ENCODE results near the gene BLM.

The BLM gene

DNA sequence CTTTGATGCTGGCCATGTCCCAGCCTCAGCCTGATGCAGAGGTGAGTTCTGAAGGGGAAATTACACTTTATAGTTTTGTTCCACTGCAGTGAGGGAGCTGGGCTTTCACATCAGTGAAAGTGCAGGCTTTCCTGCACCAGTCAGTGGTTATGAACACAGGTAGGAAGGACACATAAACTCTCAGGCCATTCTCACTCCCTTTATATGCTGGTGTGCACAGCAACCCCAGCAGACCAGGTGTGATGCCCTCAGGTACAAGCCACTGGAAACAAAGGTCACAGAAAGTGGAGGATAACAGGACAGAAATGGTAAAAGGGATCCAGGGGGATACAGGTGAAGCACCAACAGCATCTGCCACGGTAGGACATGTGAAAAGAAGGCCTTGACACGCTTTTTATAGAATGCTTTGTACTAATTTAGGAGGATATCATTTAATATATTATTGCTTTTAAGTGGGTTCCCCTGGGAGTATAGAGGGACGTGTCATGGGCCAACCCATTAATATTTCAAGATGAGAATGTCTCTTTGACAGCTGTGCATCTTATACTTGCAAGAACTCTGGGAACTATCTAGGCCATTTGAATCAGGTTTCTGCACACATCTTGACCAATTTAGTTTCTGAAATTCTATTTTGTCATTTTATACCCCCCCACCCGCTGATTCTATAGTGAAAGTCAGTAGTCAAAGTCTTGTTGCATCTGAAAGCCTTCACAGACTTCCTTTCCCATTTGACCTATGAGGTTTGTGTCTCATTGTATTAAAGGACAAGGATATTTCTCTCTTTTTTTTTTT lies 25.0 kb upstream of the BLM start:
- DNase-seq: no peak

DNA sequence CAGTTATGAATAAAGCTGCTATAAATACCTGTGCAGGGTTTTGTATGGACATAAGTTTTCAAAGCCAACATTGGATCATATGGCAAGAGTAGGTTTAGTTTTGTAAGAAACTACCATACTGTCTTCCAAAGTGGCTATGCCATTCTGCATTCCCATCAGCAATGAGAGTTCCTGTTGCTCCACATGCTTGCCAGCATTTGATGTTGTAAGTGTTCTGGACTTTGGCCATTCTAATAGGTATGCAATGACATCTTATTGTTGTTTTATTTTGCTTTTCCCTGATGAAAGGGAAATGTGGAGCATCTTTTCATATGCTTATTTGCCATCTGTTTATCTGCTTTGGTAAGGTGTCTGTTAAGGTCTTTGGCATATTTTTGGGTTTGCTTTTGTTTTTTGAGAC lies 22.2 kb upstream of the BLM start:
- no peak for DNase-seq

DNA sequence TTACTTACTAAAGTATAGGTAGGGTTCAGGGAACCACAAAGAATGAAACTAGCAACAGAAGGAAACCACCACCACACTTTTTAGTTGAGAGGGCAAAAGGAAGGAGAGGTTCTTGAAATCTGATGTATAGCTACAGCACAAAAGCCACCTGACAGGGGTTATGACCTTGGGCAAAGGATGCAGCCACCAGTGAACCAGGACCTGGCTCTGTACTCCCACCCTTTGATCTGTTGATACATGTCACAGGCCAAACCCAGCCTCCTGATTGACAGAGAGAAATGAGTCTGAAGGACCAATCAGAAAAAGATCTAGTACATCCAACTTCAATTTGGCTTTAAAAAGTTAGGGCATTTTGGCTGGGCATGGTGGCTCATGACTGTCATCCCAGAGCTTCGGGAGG lies 20.0 kb upstream of the BLM start:
- DNase-seq: no peak

DNA sequence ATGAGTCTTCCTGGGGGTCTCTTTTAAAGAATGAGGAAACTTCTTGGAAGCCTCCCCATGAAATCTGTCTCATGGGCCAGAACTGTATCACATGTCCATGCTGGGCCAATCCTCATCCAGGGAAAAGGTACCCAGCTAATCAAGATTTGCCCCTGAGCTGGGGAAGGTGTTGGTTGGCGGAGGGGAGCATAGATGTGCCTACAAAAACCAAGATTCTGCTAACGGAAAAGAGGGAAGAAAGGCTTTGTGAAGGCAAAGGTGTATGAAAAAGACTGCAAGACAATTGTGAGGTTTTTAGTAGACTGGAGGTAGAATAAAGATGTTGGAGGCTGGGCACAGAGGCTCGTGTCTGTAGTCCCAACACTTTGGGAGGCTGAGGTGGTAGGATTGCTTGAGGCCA lies 18.5 kb upstream of the BLM start:
- no peak for DNase-seq

DNA sequence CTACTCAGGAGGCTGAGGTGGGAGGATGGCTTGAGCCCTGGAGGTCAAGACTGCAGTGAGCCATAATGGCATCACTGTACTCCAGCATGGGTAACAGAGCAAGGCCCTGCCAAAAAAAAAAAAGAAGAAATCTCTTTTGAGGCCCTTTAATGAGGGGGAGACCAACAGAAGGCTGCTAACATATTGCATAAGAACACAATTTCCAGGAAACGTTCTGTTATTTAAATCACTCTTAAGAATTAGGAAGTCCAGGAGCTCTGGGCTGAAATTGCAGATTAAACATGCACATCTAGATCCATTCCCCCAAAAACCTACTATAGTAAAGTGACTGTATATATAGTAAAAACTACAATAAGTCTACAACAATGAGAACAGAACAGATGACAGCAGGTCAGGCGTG lies 16.1 kb upstream of the BLM start:
- no peak for DNase-seq

DNA sequence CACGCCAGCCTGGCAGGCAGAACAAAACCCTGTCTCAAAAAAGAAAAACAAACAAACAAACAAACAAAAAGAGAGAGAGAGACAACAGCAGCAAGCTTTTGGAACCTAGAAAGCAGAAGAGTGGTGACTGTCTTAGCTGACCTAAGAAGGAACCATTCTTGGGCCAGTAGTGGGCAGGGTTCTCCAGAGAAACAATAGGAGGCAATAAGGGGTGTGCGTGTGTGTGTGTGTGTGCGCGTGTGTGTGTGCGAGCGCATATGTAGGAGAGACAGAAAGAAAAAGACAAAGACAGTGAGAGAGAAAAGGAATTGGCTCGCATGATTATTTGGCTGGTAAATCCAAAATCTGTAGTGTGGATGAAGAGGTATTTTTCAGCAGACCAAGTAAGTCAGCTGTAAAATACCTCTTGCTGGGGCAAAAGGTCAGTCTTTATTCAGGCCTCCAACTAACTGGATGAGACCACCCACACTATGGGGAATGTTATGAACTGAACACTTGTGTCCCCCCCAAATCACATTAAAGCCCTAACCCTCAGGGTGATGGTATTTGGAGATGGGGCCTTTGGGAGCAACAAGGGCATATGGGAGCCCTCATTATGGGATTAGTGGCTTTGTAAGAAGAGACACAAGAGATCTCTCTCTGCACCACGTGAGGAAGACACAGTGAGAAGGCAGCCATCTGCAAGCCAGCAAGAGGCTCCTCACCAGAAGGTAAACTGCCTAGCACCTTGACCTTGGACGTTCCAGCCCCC lies 15.1 kb upstream of the BLM start:
- no peak for DNase-seq

DNA sequence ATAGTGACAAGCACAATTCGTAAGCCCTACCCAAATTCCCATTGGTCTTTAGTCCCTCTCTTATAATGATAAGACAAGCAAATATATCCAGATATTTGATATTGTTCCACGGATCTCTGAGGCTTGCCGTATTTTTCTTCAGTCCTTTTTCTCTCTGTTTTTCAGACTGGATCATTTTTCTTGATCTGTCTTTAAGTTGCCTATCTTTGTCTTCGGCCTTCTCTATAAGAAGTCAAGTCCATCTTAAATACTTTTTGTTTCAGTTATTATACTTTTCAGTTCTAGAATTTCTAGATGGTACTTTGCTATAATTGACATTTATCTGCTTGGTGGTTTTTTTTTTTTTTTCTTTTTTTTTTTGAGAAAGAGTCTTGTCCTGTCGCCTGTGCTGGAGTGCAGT lies 13.7 kb upstream of the BLM start:
- no peak for DNase-seq

DNA sequence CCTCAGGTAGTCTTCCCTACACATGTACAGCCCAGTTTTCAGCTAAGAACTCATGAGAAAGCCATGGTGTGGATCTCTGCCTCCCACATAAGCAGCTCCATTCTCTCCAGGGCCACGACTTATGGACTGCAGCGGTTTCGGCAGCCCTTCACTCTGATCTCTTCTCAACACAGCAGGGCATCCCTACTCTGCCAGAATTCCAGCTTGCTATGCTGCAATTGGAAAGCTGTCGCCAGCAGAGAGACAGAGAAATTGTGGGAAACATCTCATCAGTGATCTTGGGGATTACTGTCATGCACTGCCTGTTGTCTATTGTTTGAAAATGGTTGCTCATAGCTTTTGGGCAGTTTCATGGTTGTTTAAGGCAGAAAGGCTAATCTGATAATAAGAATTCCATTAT lies 11.9 kb upstream of the BLM start:
- DNase-seq: no peak

DNA sequence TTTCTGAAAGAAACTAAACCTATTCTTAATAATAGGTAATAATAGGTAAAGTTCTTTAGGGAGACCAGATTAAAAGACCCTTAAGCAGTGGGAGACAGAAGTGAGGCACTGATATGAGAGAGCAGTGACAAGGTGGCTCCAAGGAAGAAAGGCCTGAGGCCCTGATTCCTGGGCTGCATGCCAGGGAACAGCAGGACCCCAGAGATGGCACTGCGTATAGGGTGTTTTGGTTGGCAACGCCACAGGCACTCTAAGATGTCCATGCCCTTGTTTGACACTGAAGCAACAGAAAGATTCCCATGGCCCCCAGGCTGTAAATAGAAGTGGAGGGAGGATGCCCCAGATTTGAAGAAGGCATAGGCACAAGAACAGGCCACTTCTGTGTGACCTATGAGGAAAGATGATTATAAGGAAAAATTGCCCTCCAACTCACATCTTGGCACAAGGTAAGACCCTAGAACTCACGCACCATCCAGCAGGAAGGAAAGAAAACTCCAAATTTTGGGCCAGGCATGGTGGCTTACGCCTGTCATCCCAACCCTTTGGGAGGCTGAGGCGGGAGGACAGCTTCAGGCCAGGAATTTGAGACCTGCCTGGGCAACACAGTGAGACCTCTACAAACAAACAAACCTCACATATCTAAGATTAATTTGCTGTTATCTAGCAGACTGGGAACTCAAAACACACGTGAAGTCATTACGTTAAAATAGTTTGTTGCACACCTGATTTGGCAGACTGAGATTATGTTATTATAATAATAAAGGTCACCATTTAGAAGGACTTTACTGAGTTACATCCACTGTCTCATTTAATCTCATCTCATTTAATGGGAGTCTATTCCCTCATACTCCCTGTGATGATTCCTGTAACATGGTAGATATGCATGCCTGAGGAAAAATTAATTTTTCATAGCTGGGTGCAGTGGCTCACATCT lies 10.5 kb upstream of the BLM start:
- no peak for DNase-seq

DNA sequence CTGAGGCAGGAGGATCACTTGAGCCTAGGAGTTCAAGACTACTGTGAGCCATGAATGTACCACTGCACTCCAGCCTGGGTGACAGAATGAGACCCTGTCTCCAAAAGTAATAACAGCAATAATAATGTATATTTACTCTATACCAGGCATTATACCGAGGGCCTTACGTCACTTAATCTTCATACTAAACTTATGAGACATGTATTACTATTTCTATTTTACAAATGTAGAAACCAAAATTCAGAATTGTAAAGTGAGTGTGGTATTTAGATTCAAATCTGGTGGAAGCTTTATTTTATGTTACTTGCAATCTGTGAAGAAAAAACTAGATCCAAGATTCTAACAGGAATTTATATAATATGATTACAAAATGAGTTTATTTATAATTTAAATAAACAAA lies 9.7 kb upstream of the BLM start:
- no peak for DNase-seq

DNA sequence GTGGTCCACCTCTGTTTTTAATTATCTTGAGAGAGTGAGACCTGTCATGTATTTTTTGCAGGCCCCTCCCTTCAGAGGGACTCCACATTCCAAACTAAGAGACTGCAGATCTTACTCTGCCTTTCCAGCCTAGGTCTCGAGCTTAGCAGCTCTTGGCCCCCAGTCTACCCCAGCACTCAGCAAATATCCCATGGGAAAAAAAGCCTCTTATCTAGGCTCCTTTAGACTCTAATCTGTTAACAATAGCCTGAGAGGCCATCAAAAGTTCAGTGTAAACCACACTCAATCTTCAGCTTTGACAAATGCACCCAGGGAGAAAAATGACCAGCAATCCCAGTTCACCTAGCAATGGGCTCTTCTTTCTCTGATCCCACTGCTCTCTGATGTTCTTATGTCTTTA lies 8.6 kb upstream of the BLM start:
- DNase-seq: no peak

DNA sequence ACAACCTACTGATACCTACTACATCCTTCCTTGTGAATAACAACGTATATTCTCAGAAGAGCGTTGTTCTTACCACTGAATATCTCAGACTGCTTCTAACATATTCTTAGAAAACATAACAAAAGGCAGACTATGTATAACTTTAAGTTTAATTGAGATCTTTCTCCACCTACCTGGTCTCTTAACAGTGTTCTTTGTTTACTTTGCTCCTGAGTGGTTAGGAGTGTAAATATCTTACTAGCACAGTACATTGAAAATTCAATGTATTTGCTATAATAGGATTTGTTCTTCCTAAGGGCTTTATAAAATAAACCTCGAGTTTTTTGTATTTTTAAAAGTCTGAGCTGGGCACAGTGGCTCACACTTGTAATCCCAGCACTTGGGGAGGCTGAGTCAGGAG lies 7.9 kb upstream of the BLM start:
- no peak for DNase-seq

DNA sequence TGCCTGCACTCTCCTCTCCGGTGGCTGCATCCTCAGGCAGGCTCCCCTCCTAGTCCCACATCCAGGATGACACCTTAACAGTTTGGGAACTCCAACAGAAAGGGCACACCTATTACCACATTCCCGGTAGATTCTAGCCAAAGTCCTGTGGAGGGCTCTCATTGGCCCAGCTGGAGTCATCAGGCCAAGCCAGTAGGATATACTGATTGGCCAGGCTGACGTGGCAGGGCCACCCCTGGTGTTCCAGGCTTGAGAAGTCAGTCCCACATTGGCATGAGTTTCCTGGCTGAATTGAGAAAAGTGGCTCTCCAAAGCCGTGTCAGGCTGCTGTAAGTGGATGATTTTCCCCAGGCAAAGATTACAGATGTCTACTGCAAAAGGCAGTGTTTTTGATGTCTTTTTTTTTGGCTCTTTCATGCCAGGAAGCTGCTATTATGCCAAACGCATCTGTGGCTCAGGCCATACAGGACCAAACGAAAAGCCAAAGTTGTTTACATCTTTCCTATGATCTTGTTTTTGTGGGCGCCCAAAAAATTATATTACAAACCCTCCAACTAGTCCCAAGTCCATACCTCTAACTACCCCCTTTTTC lies 6.6 kb upstream of the BLM start:
- DNase-seq: no peak

DNA sequence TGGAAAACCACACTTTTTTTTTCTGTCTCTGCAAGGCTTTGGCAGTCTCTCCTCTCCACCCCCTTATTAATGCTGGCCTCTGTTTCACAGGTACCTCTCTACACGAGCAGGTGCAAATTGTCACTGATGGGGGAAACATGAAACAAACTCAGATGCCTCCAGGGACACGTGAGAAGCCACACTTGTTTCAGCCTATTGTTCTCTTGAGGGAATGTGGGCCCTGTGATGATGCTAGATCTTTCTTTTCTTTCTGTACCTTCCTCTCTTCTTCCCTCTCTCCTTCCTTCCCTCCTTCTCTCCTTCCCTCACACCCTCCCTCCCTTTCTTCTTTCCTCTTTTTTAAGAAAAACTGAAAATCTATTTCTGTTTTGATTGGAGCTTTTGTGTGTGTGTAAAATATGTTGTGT lies 5.7 kb upstream of the BLM start:
- no peak for DNase-seq

DNA sequence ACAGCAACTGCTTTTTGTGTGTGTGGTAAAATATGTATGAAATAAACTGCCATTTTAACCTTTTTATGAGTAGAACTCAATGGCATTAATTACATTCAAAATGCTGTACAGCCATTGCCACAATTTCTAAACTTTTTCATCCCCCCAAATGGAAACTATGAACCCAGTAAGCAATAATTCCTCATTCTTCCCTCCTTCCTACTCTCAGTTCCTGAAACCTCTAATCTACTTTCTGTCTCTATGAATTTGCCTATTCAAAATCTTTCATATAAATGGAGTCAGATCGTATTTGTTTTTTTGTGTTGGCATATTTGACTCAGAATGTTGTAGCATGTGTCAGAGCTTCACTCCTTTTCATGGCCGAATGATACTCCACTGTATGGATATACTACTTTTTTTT lies 5.3 kb upstream of the BLM start:
- no peak for DNase-seq

DNA sequence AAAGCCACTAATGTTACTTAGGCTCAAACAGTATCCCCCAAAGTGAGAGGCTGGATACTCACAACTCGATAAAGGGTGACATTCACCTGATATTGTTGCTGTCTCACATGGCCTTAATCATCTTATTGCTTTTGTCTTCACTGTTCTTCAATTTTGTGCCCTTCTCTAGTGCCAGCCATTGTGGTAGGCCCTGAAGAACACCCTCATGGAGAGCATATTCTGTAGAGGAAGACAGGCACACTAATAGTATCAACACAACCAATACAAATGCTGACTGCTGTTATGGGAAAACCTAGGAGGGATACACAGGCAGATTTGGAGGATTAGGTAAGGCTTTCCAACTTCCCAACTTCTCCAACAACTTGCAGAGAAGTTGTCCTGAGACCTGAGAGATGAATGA lies 4.1 kb upstream of the BLM start:
- DNase-seq: no peak

DNA sequence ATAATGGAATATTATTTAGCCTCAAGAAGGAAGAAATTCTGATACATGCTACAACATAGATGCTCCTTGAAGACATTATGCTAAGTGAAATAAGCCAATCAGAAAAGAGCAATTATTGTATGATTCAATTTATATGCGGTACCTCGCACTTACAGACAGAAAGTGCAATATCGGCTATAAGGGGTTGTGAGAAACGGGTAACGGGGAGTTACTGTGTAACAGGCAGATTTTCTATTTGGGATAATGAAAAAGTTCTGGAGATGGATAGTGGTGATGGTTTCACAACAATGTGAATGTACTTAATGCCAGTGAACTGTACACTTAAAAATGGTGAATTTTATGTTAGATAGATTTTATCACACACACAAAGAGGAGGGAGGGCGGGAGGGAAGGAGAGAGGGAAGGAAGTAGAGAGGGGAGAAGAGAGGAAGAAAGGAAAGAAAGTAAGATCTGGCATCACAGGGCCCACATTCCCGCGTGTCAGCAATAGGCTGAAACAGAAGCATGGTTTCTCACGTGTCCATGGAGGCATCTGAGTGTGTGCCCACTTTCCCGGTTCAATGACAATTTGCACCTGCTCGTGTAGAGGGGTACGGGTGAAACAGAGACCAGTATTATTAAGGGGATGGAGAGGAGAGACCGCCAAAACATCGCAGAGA lies 700 bp upstream of the BLM start:
- no peak for DNase-seq

DNA sequence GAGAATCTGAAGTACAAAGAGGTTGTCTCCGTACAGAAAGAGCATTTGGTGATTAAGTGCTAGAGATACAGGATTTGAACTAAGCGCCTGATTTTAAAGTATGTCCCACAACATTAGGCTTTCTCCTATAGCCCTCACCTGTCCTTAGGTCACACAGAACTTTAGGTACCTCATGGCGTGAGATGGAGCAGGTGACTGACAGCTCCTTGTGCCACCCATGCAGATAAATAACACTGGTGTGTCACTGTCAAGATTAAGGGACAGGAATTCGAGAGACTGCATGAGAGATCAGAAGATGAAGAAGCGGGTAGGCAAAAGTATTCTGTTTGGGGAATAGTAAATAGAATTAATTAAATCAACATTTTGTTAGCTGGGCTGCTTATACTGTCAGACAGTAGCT lies 1.1 kb downstream of the BLM start:
- no peak for DNase-seq

DNA sequence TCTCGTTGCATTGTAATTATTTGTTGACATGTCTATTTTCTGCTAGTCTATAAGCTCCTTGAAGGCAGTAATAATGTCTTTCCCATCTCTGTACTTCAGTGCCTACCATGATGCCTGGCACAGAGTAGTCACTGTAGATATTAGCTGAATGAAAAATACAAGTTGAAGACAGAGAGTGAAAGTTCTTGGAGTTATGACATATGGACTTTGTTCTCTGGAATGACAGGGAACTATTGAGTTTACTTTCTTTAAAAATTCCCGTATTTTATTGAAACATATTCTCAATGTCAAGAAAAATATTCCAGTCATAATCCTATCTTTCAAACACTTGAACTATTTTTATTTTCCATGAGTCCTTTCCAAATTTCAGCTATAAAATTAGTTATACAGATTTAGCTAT lies 3.0 kb downstream of the BLM start:
- DNase-seq: no peak

DNA sequence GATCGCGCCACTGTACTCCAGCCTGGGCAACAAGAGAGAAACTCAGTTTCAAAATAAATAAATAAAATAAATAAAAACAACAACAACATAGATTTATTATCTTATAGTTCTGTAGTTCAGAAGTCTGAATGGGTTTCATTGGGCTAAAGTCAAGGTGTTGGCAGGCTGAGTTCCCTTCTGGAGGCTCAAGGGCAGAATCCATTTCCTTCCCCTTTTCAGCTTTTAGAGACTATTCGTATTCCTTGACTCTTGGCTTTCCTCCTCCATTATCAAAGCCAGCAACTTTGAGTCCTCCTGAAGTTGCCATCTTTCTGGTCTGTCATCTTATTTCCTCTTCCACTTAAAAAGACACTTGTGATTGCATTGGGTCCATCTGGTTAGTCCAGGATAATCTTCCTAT lies 12.1 kb downstream of the BLM start:
- no peak for DNase-seq

DNA sequence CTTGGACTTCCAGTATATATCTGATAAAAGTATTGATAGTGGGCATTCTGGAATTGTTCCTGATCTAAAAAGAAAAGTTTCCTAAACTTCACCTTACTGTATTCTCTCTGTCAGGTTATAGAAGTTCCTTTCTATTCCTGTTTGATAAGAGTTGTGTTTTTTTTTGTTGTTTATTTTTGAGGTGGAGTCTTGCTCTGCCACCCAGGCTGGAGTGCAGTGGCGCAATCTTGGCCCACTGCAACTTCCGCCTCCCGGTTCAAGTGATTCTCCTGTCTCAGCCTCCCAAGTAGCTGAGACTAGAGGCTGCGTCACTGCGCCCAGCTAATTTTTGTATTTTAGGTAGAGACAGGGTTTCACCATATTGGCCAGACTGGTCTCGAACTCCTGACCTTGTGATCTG lies 13.1 kb downstream of the BLM start:
- DNase-seq: no peak

DNA sequence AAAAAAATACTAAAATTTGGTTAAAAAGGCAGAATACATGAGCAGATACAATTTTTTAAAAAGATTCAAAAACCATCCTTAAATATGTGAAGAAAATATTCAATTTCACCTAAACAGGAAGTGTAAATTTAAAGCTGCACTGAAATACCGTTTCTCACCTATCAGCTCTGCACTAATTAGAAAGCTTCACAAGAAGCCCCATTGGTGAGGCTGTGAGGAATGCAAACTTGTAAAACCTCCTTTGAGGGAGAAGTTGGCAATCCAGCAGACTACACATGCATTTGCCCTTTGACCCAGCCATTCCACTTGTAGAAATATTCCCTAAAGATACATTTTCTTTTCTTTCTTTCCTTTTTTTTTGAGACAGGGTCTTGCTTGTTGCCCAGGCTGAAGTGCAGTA lies 18.8 kb downstream of the BLM start:
- DNase-seq: no peak

DNA sequence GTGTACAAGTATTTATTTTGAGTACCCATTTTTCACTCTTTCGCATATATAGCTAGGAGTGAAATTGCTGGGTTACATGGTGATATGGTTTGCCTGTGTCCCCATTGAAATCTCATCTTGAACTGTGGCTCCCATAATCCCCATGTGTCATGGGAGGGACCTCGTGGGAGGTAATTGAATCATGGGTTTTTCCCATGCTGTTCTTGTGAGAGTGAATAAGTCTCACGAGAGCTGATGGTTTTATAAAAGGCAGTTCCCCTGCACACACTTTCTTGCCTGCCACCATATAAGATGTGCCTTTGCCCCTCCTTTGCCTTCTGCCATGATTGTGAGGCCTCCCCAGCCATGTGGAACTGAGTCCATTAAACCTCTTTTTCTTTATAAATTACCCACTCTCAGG lies 23.4 kb downstream of the BLM start:
- peak; percentile 32 for DNase-seq

Data from stimulated activated CD4-positive, alpha-beta T cell treated with anti-CD3 and anti-CD28 coated beads, Interleukin-15, amount 100 ng/mL, for 24 hours (primary cell).